Measurements from ENCODE around the gene MYH15.
A peak's percentile ranks its signal among the peaks of the same experiment; 100 is the strongest.

Gene MYH15

DNA sequence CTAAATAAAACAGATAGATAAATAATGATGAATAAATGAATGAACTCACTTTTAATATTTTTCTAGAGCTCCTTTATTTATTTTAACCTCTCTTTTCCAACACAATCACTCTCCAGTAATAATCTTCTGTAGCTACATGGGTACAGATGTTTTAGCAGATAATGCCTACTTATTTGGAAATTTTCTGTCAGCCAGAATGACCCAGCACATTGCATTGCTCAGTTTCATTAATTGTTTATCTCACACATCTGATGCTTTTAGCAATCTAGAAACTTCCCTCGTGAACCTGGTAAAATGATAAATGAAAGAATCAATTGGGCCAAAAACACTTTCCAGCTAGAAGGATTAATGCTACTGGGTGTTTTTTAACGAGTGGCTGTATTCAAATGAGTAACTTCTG is 14.9 kb upstream of the MYH15 start:
- TF ChIP-seq GATA2 (IDR thresholded peaks at IDR 0.05; ENCODE audit: low read depth, low read length) (no peak), GATA3 (IDR thresholded peaks at IDR 0.05; ENCODE audit: low read depth, low read length) (no peak)

- no peak for TF ChIP-seq GATA2 (IDR thresholded peaks at IDR 0.05; ENCODE audit: low read depth, low read length)
- TF ChIP-seq GATA3 (IDR thresholded peaks at IDR 0.05; ENCODE audit: low read depth, low read length), result no peak
These were observed 14.1 kb upstream of the MYH15 start for GRCh38 chr3:108524537-108524936.

GRCh38 chr3:108518895-108519294 is 8.5 kb upstream of the MYH15 start:
- TF ChIP-seq GATA3 (IDR thresholded peaks at IDR 0.05; ENCODE audit: low read depth, low read length), result no peak
- TF ChIP-seq GATA2 (IDR thresholded peaks at IDR 0.05; ENCODE audit: low read depth, low read length), result no peak

DNA sequence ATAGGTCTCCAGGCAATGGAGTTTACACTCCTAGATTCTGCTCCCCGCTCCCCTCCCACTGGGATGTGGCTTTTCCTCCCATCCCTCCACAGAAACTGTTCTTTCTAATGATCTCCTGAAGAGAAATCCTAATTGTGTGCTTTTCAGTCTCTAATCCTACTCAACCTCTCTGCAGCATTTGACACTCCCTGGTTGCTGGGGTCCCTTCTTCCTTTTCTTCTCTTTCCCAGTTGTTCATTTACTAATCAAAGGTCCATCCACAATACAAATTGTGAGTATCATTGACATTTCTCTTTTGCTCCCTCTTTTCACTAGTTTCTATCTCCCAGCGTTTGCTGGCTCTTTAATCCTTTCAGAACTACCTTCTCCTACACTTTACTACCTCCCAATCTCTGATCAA is 6.5 kb upstream of the MYH15 start:
- TF ChIP-seq GATA3 (IDR thresholded peaks at IDR 0.05; ENCODE audit: low read depth, low read length) (no peak), GATA2 (IDR thresholded peaks at IDR 0.05; ENCODE audit: low read depth, low read length) (no peak)

DNA sequence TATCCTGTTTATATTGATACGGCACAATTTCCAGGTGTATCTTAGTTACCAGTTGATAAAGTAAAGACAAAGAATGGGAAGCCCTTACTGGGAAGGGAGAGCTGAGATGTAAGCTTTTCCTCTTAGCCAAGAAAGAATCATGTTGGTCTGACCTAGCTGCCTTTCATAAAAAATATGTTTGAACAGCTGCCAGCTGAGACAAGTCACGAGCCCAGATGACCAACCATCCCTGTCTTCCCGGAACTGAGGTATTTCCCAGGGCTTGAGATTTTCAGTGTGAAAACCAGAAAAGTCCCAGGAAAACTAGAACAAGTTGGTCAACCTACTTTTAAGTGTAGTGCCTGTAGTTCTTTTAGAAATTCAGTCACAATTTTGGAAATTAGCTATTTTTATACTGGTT is 3.6 kb upstream of the MYH15 start:
- no peak for TF ChIP-seq GATA2 (IDR thresholded peaks at IDR 0.05; ENCODE audit: low read depth, low read length)
- no peak for TF ChIP-seq GATA3 (IDR thresholded peaks at IDR 0.05; ENCODE audit: low read depth, low read length)

GRCh38 chr3:108512671-108513070 is 2.3 kb upstream of the MYH15 start:
- TF ChIP-seq GATA3 (IDR thresholded peaks at IDR 0.05; ENCODE audit: low read depth, low read length), result no peak
- TF ChIP-seq GATA2 (IDR thresholded peaks at IDR 0.05; ENCODE audit: low read depth, low read length), result no peak

GRCh38 chr3:108511490-108511889 is 1.1 kb upstream of the MYH15 start:
- TF ChIP-seq GATA3 (IDR thresholded peaks at IDR 0.05; ENCODE audit: low read depth, low read length) (no peak), GATA2 (IDR thresholded peaks at IDR 0.05; ENCODE audit: low read depth, low read length) (no peak)

GRCh38 chr3:108511055-108511454 is 659 bp upstream of the MYH15 start:
- peak; percentile 84 for TF ChIP-seq GATA3 (IDR thresholded peaks at IDR 0.05; ENCODE audit: low read depth, low read length)
- peak; percentile 89 for TF ChIP-seq GATA2 (IDR thresholded peaks at IDR 0.05; ENCODE audit: low read depth, low read length)

DNA sequence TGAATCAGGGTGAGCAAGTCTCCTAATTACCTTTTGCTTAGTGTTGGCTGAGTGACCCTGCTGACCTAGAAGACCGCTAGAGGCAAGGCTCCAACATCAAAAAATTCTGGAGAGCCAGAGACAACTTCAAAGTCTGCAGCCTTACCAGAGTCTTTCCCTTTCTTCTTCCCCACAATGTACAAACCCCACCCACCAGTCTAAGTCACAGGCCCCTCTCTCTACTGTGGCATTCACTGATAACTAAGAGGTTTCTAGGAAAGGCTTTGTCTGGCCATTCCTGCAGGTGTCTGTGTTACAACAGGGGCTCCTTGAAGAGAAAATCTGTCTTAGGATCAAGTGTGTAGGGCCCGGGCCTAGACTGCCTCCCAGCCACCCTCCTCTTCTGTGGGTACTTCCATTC is 525 bp downstream of the MYH15 start:
- no peak for TF ChIP-seq GATA3 (IDR thresholded peaks at IDR 0.05; ENCODE audit: low read depth, low read length)
- no peak for TF ChIP-seq GATA2 (IDR thresholded peaks at IDR 0.05; ENCODE audit: low read depth, low read length)

- TF ChIP-seq GATA2 (IDR thresholded peaks at IDR 0.05; ENCODE audit: low read depth, low read length) (peak; percentile 86), GATA3 (IDR thresholded peaks at IDR 0.05; ENCODE audit: low read depth, low read length) (peak; percentile 96)
These were observed 1.1 kb downstream of the MYH15 start for GRCh38 chr3:108509263-108509662.

DNA sequence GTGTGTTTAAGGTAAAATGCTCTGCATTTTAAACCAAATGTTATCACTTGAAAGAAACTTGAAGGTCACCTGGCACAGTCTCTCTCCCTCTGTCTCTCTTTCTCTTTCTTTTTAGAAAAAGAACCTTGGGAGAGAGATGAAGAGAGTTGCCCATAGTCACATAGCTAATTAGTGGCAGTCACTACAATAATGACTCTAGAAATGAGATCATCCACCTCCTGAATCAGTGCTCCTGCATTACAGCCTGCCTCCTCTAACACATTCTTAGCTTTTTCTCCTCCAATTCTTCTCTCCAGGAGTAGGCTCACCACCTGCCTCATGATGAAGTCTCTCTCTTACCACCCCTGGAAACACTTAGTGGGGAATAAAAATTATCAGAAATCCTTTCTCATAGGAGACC is 2.5 kb downstream of the MYH15 start:
- TF ChIP-seq GATA3 (IDR thresholded peaks at IDR 0.05; ENCODE audit: low read depth, low read length) (no peak), GATA2 (IDR thresholded peaks at IDR 0.05; ENCODE audit: low read depth, low read length) (no peak)

GRCh38 chr3:108505811-108506210 is 4.6 kb downstream of the MYH15 start:
- TF ChIP-seq GATA3 (IDR thresholded peaks at IDR 0.05; ENCODE audit: low read depth, low read length), result no peak
- no peak for TF ChIP-seq GATA2 (IDR thresholded peaks at IDR 0.05; ENCODE audit: low read depth, low read length)

DNA sequence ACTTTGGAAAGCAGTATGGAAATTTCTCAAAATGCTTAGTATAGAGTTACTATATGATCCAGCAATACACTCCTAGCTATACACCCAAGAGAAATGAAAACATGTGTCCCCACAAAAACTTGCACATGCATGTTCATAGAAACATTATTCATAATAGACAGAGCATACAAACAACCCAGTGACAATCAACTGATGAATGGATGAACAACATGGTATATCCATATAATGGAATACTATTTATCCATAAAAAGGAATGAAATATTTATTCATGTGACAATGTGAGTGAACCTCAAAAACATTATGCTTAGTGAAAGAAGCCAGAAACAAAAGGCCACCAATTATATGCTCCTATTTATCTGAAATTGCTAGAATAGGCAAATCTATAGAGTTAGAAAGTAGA is 6.7 kb downstream of the MYH15 start:
- no peak for TF ChIP-seq GATA3 (IDR thresholded peaks at IDR 0.05; ENCODE audit: low read depth, low read length)
- TF ChIP-seq GATA2 (IDR thresholded peaks at IDR 0.05; ENCODE audit: low read depth, low read length), result no peak

GRCh38 chr3:108501535-108501934 is 8.9 kb downstream of the MYH15 start:
- TF ChIP-seq GATA3 (IDR thresholded peaks at IDR 0.05; ENCODE audit: low read depth, low read length) (no peak), GATA2 (IDR thresholded peaks at IDR 0.05; ENCODE audit: low read depth, low read length) (no peak)

- TF ChIP-seq GATA3 (IDR thresholded peaks at IDR 0.05; ENCODE audit: low read depth, low read length) (no peak), GATA2 (IDR thresholded peaks at IDR 0.05; ENCODE audit: low read depth, low read length) (no peak)
These were observed 9.7 kb downstream of the MYH15 start for GRCh38 chr3:108500728-108501127.

- TF ChIP-seq GATA2 (IDR thresholded peaks at IDR 0.05; ENCODE audit: low read depth, low read length) (no peak), GATA3 (IDR thresholded peaks at IDR 0.05; ENCODE audit: low read depth, low read length) (no peak)
These were observed 13.1 kb downstream of the MYH15 start for GRCh38 chr3:108497271-108497670.
